K562 (cell line): ENCODE results near the gene TXLNA. TPM values are rescaled to one million over a fixed set of nuclear protein-coding genes. Genes with fewer than 3 reads are reported as not detected.

Source experiments
- ATAC-seq: fragments of 200-7000 bp; cut with Tn5 transposase; 3 replicates; pipeline ENCODE4 v1.9.1; 2020; ENCODE audit warnings: moderate library complexity
- BruUV-seq: library from RNA; stranded (reverse); fragments of 400-500 nt; replicated peaks from 2 replicates; lab custom pipeline; 2021; lab: Mats Ljungman, UMichigan
- CTCF ChIA-PET: fragments of 300-600 bp; formaldehyde crosslinking; extraction: SDS; loops from one replicate; lab custom pipeline; 2021; ENCODE audit warnings: low intra/inter-chr PET ratio; lab: Yijun Ruan, JAX
- POLR2A ChIA-PET: fragments of 300-600, 350-650 bp; sonication (Branson Sonifier 250); formaldehyde crosslinking; extraction: SDS; loops from one replicate; lab custom pipeline; 2021; ENCODE audit warnings: antibody characterized with exemption, inconsistent platforms; lab: Yijun Ruan, JAX
- DNase-seq, 4 experiments: peaks; one replicate each; pipeline versions ENCODE4 v3.0.0 to v3.0.0-alpha.2; 2011 to 2018; ENCODE audit warnings: low spot score in 3 of 4, mixed read lengths in 3 of 4; ENCODE audit errors: extremely low read depth in 1 of 4
- FAIRE-seq: peaks from 2 replicates; lab custom pipeline; 2011; peaks lifted over from hg19 to GRCh38; lab: Jason Lieb, UNC
- H2AFZ ChIP-seq: 2 replicates; pipeline ENCODE4 v1.6.0; 2011; ENCODE audit warnings: low read depth, low read length, control low read depth, inconsistent platforms
- H3K27ac ChIP-seq: fragments of 200-600 bp; 3 replicates; pipeline ENCODE4 v1.8.0; 2011; ENCODE audit warnings: low read depth, mild to moderate bottlenecking, control low read depth, inconsistent platforms, low read length, moderate library complexity, mixed read lengths; ENCODE audit errors: extremely low read depth
- H3K27me3 ChIP-seq, 2 experiments: fragments of 300-600 bp in 1 of 2; 2 replicates in 1 of 2; 3 replicates in 1 of 2; pipeline versions ENCODE4 v1.6.0 to v1.8.0; 2011; ENCODE audit warnings: inconsistent platforms in 2 of 2, low read length in 2 of 2, mild to moderate bottlenecking in 1 of 2, mixed read lengths in 1 of 2, moderate library complexity in 1 of 2; ENCODE audit not compliant: control insufficient read depth in 2 of 2, insufficient read depth in 2 of 2
- H3K36me3 ChIP-seq: fragments of 300-600 bp; 3 replicates; pipeline ENCODE4 v1.8.0; 2011; ENCODE audit warnings: mild to moderate bottlenecking, low read length, inconsistent platforms; ENCODE audit not compliant: control insufficient read depth, insufficient read depth
- H3K4me1 ChIP-seq, 2 experiments: fragments of 200-600 bp in 1 of 2; replicated peaks in 1 of 2; 2 replicates in 1 of 2; 3 replicates in 1 of 2; pipeline versions ENCODE4 v1.5.1 to v1.8.0; 2011; ENCODE audit warnings: inconsistent platforms in 2 of 2, low read length in 2 of 2, mild to moderate bottlenecking in 1 of 2, mixed read lengths in 1 of 2, moderate library complexity in 1 of 2; ENCODE audit not compliant: control insufficient read depth in 2 of 2, insufficient read depth in 2 of 2
- H3K4me2 ChIP-seq: 2 replicates; pipeline ENCODE4 v1.6.1; 2011; ENCODE audit warnings: low read length, control low read depth, inconsistent platforms, mixed read lengths; ENCODE audit not compliant: insufficient read depth
- H3K4me3 ChIP-seq: fragments of 200-600 bp; sonication (generic), shearing (Covaris generic); 2 replicates; pipeline ENCODE4 v1.5.1; 2016; ENCODE audit warnings: control low read depth, inconsistent platforms
- H3K79me2 ChIP-seq: fragments of 200-600 bp; 3 replicates; pipeline ENCODE4 v1.8.0; 2011; ENCODE audit warnings: low read length, inconsistent platforms; ENCODE audit not compliant: control insufficient read depth, insufficient read depth
- H3K9ac ChIP-seq, 2 experiments: 2 replicates each; pipeline versions ENCODE4 v1.6.0 to v1.6.1; 2011; ENCODE audit warnings: low read depth in 2 of 2, low read length in 2 of 2, control low read depth in 1 of 2, inconsistent platforms in 1 of 2, mild to moderate bottlenecking in 1 of 2, mixed read lengths in 1 of 2; ENCODE audit not compliant: insufficient read depth in 1 of 2
- H3K9me1 ChIP-seq: one replicate; pipeline ENCODE4 v1.6.0; 2011; ENCODE audit warnings: inconsistent platforms, mild to moderate bottlenecking, low read length, moderate library complexity; ENCODE audit not compliant: control insufficient read depth, insufficient read depth
- H3K9me3 ChIP-seq: replicated peaks from 2 replicates; pipeline ENCODE4 v1.5.1; 2011; ENCODE audit warnings: low read depth, low read length, inconsistent platforms; ENCODE audit not compliant: control insufficient read depth, insufficient read depth
- H4K20me1 ChIP-seq: replicated peaks from 2 replicates; pipeline ENCODE4 v1.6.1; 2011; ENCODE audit warnings: low read length, inconsistent platforms, mixed read lengths; ENCODE audit not compliant: control insufficient read depth, insufficient read depth
- CBX2 ChIP-seq: fragments of 200-600 bp; sonication (generic); IDR thresholded peaks from one replicate; pipeline ENCODE4 v1.6.1; 2012; ENCODE audit warnings: mild to moderate bottlenecking, low read length, inconsistent platforms; ENCODE audit not compliant: insufficient read depth, poor library complexity, severe bottlenecking
- NFIC ChIP-seq: fragments of 450-650 bp; IDR thresholded peaks from 2 replicates; pipeline ENCODE4 v1.6.1; 2017; ENCODE audit warnings: mild to moderate bottlenecking, inconsistent platforms
- PHF8 ChIP-seq: fragments of 200-600 bp; sonication (generic); IDR thresholded peaks from 2 replicates; pipeline ENCODE4 v1.6.1; 2012; ENCODE audit warnings: mixed run types, mild to moderate bottlenecking, inconsistent platforms, low read length, moderate library complexity, borderline replicate concordance
- PML ChIP-seq: IDR thresholded peaks from 2 replicates; pipeline ENCODE4 v1.6.1; 2012; ENCODE audit warnings: low read length, inconsistent platforms
- ZKSCAN1 ChIP-seq: fragments of 150-350 bp; IDR thresholded peaks from 2 replicates; pipeline ENCODE4 v1.6.1; 2016; ENCODE audit warnings: low read depth, low read length
- WGBS: fragments of 100-300 bp; shearing (Covaris generic); methylation state at CpG from one replicate; pipeline ENCODE4 v1.1.6; 2016; ENCODE audit warnings: low coverage, mixed read lengths; ENCODE audit not compliant: insufficient coverage; ENCODE audit errors: missing lambda C conversion rate; 5-methylcytosine and 5-hydroxymethylcytosine counted together
- in situ Hi-C: fragments of 300-500 bp; cut with MboI; formaldehyde crosslinking; loops from 4 replicates; pipeline ENCODE4 v1.15.0; 2018; ENCODE audit warnings: inconsistent platforms, mixed read lengths
- intact Hi-C: fragments of 100-400 bp; cut with micrococcal nuclease; formaldehyde crosslinking; loops from 2 replicates; pipeline ENCODE4 v1.14.2; 2022
- polyA plus RNA-seq, 8 experiments: library from polyadenylated mRNA; depleted of rRNA in 4 of 8; stranded (reverse) in 5 of 8; unstranded in 3 of 8; fragments of >200 nt; fragmentation: Nextera tagmentation in 2 of 8; fragmentation: Illumina TruSeq in 1 of 8; extraction: Ambion mirVana in 2 of 8; extraction: Trizol in 1 of 8; gene quantifications; 2 replicates each; pipeline versions ENCODE4 v1.2.1 to v1.2.3, GENCODE V29; 2011 to 2014; ENCODE audit warnings: inconsistent platforms in 1 of 8, missing spikeins in 1 of 8
- total RNA-seq, 7 experiments: library from RNA; depleted of rRNA in 6 of 7; stranded (reverse); fragments of >200 nt in 6 of 7; fragmentation: Illumina TruSeq in 2 of 7; extraction: Trizol in 2 of 7; gene quantifications; 2 replicates each; pipeline versions ENCODE4 v1.2.1 to v1.2.3, GENCODE V29; 2011 to 2021; ENCODE audit warnings: low replicate concordance in 1 of 7
- TF ChIP-seq, protein P1 (sequence below): fragments of 250-450 bp; sonication (Bioruptor Pico); IDR thresholded peaks from 2 replicates; pipeline ENCODE4 v1.8.0; 2021; ENCODE audit warnings: moderate library complexity, mild to moderate bottlenecking, inconsistent platforms
- TF ChIP-seq, protein P2 (sequence below): fragments of 450-650 bp; IDR thresholded peaks from 2 replicates; pipeline ENCODE4 v1.6.1; 2016; ENCODE audit warnings: low read depth
- TF ChIP-seq, protein P3 (sequence below), 2 experiments: fragments of 450-650 bp; IDR thresholded peaks; 2 replicates each; pipeline ENCODE4 v1.6.1; 2018; ENCODE audit warnings: mild to moderate bottlenecking in 2 of 2, low read depth in 1 of 2; ENCODE audit not compliant: partially characterized antibody in 2 of 2

TXLNA gene
- total and polyA plus RNA-seq, 9 of the 15 experiments (the other 6 are each of a cell fraction or from before 2014, with no cell fraction given), result 9.2 to 54.5 (median 39.3) TPM

DNA sequence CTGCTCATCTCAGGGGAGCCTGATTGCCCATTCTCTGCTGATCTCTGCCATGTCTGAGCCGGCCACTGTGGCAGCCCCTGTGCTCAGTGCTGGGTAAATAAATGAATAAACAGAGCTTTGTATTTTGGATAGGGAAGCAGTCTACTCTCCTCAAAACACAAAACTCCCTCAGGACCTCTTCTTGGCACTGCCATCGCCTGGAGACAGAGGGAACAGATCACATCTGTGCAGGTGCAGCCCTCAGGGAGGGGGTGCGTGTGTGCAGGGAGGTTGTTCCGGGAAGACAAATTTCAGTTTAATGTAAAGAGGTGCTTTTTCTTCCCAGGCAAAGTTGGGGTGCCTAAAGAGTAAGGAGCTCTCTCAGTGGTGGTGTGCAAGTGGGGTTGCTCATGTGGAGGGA, 59.9 kb downstream of the TXLNA start:
- no peaks in the 10 kb centered on the region for H3K36me3 ChIP-seq
- ChIA-PET CTCF (no interaction called here), POLR2A (interaction anchor here (1.1 to 2.0 kb wide), 4 partner anchors 8 to 97 kb away, joined by 3 to 7 read pairs (median 4); partner anchors contain the start of gene MARCKSL1)
- in situ Hi-C loops (no loop called here), intact Hi-C loops (no loop called here)
- WGBS, result 30% methylated on average over 4 of the region's 4 CpGs
- BruUV-seq, result no TSS peak
- peaks cover 29 to 35% of the 10 kb centered on the region in 2 experiments; a peak in 4 of 5 replicates for H3K4me1 ChIP-seq
- no peaks in the 10 kb centered on the region for H4K20me1 ChIP-seq
- DNase-seq, result no peak
- H3K9ac ChIP-seq, result no peak overlapping the region
- no peak for FAIRE-seq
- no peaks in the 10 kb centered on the region for H3K9me3 ChIP-seq
- H3K27ac ChIP-seq, result no peak overlapping the region
- ATAC-seq, result no peak
- no peak for TF ChIP-seq PML
- no peak for TF ChIP-seq CBX2
- no peak for TF ChIP-seq PHF8
- TF ChIP-seq NFIC, result no peak
- TF ChIP-seq, protein P1, sequence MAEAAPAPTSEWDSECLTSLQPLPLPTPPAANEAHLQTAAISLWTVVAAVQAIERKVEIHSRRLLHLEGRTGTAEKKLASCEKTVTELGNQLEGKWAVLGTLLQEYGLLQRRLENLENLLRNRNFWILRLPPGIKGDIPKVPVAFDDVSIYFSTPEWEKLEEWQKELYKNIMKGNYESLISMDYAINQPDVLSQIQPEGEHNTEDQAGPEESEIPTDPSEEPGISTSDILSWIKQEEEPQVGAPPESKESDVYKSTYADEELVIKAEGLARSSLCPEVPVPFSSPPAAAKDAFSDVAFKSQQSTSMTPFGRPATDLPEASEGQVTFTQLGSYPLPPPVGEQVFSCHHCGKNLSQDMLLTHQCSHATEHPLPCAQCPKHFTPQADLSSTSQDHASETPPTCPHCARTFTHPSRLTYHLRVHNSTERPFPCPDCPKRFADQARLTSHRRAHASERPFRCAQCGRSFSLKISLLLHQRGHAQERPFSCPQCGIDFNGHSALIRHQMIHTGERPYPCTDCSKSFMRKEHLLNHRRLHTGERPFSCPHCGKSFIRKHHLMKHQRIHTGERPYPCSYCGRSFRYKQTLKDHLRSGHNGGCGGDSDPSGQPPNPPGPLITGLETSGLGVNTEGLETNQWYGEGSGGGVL (CRISPR knock-in tag), result no peak
- TF ChIP-seq, protein P2, sequence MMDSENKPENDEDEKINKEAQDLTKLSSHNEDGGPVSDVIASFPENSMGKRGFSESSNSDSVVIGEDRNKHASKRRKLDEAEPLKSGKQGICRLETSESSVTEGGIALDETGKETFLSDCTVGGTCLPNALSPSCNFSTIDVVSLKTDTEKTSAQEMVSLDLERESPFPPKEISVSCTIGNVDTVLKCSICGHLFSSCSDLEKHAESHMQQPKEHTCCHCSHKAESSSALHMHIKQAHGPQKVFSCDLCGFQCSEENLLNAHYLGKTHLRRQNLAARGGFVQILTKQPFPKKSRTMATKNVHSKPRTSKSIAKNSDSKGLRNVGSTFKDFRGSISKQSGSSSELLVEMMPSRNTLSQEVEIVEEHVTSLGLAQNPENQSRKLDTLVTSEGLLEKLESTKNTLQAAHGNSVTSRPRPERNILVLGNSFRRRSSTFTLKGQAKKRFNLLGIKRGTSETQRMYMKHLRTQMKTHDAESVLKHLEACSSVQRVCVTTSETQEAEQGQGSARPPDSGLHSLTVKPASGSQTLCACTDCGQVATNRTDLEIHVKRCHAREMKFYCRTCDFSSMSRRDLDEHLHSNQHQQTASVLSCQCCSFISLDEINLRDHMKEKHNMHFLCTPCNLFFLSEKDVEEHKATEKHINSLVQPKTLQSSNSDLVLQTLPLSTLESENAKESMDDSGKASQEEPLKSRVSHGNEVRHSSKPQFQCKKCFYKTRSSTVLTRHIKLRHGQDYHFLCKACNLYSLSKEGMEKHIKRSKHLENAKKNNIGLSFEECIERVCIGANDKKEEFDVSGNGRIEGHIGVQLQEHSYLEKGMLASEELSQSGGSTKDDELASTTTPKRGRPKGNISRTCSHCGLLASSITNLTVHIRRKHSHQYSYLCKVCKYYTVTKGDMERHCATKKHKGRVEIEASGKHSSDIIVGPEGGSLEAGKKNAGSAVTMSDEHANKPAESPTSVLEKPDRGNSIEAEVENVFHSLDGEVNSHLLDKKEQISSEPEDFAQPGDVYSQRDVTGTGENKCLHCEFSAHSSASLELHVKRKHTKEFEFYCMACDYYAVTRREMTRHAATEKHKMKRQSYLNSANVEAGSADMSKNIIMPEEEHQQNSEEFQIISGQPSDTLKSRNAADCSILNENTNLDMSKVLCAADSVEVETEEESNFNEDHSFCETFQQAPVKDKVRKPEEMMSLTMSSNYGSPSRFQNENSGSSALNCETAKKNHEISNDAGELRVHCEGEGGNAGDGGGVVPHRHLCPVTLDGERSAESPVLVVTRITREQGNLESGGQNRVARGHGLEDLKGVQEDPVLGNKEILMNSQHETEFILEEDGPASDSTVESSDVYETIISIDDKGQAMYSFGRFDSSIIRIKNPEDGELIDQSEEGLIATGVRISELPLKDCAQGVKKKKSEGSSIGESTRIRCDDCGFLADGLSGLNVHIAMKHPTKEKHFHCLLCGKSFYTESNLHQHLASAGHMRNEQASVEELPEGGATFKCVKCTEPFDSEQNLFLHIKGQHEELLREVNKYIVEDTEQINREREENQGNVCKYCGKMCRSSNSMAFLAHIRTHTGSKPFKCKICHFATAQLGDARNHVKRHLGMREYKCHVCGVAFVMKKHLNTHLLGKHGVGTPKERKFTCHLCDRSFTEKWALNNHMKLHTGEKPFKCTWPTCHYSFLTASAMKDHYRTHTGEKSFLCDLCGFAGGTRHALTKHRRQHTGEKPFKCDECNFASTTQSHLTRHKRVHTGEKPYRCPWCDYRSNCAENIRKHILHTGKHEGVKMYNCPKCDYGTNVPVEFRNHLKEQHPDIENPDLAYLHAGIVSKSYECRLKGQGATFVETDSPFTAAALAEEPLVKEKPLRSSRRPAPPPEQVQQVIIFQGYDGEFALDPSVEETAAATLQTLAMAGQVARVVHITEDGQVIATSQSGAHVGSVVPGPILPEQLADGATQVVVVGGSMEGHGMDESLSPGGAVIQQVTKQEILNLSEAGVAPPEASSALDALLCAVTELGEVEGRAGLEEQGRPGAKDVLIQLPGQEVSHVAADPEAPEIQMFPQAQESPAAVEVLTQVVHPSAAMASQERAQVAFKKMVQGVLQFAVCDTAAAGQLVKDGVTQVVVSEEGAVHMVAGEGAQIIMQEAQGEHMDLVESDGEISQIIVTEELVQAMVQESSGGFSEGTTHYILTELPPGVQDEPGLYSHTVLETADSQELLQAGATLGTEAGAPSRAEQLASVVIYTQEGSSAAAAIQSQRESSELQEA, result no peak
- no peak for TF ChIP-seq ZKSCAN1
- TF ChIP-seq, protein P3, sequence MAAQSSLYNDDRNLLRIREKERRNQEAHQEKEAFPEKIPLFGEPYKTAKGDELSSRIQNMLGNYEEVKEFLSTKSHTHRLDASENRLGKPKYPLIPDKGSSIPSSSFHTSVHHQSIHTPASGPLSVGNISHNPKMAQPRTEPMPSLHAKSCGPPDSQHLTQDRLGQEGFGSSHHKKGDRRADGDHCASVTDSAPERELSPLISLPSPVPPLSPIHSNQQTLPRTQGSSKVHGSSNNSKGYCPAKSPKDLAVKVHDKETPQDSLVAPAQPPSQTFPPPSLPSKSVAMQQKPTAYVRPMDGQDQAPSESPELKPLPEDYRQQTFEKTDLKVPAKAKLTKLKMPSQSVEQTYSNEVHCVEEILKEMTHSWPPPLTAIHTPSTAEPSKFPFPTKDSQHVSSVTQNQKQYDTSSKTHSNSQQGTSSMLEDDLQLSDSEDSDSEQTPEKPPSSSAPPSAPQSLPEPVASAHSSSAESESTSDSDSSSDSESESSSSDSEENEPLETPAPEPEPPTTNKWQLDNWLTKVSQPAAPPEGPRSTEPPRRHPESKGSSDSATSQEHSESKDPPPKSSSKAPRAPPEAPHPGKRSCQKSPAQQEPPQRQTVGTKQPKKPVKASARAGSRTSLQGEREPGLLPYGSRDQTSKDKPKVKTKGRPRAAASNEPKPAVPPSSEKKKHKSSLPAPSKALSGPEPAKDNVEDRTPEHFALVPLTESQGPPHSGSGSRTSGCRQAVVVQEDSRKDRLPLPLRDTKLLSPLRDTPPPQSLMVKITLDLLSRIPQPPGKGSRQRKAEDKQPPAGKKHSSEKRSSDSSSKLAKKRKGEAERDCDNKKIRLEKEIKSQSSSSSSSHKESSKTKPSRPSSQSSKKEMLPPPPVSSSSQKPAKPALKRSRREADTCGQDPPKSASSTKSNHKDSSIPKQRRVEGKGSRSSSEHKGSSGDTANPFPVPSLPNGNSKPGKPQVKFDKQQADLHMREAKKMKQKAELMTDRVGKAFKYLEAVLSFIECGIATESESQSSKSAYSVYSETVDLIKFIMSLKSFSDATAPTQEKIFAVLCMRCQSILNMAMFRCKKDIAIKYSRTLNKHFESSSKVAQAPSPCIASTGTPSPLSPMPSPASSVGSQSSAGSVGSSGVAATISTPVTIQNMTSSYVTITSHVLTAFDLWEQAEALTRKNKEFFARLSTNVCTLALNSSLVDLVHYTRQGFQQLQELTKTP (IDR thresholded peaks at IDR 0.05; ENCODE audit: low read depth in 1 of 2, partially characterized antibody in 2 of 2), result no peak
- no peak overlapping the region for H2AFZ ChIP-seq
- no peaks in the 10 kb centered on the region for H3K79me2 ChIP-seq
- H3K4me3 ChIP-seq, result no peak overlapping the region
- H3K27me3 ChIP-seq, result no peaks in the 10 kb centered on the region
- H3K4me2 ChIP-seq, result no peak overlapping the region
- H3K9me1 ChIP-seq, result peaks cover 3% of the 10 kb centered on the region
